Stimulated activated CD8-positive, alpha-beta memory T cell treated with anti-CD3 and anti-CD28 coated beads, Interleukin-7, amount 100 ng/mL, for 4 hours (primary cell): ENCODE measurements around the gene ADARB2.

Source experiments
- DNase-seq, 2 donors: peaks; one replicate each; pipeline ENCODE4 v3.0.0-alpha.2; 2020; ENCODE audit warnings: low read depth in 2 of 2

Gene ADARB2

GRCh38 chr10:1736144-1736971 lies 967 bp downstream of the ADARB2 start:
- DNase-seq = no peak

GRCh38 chr10:1735562-1735961 lies 1.8 kb downstream of the ADARB2 start:
- no peak for DNase-seq

GRCh38 chr10:1734288-1734687 lies 3.0 kb downstream of the ADARB2 start:
- DNase-seq = no peak

GRCh38 chr10:1733720-1734119 lies 3.6 kb downstream of the ADARB2 start:
- no peak for DNase-seq

- no peak for DNase-seq
Observed at GRCh38 chr10:1732564-1732996, 4.7 kb downstream of the ADARB2 start.

- DNase-seq = no peak
Observed at GRCh38 chr10:1731592-1731991, 5.7 kb downstream of the ADARB2 start.

GRCh38 chr10:1729751-1730150 lies 7.6 kb downstream of the ADARB2 start:
- no peak for DNase-seq

- no peak for DNase-seq
Observed at GRCh38 chr10:1726861-1727260, 10.5 kb downstream of the ADARB2 start.

GRCh38 chr10:1724921-1725488 lies 12.3 kb downstream of the ADARB2 start:
- DNase-seq = no peak

GRCh38 chr10:1716839-1717238 lies 20.5 kb downstream of the ADARB2 start:
- DNase-seq = no peak

- no peak for DNase-seq
Observed at GRCh38 chr10:1715821-1716220, 21.5 kb downstream of the ADARB2 start.

- DNase-seq = no peak
Observed at GRCh38 chr10:1712944-1713671, 24.2 kb downstream of the ADARB2 start.

- DNase-seq = no peak
Observed at GRCh38 chr10:1712314-1712713, 25.0 kb downstream of the ADARB2 start.

GRCh38 chr10:1709161-1709560 lies 28.2 kb downstream of the ADARB2 start:
- no peak for DNase-seq

GRCh38 chr10:1708746-1709145 lies 28.6 kb downstream of the ADARB2 start:
- DNase-seq = no peak

- no peak for DNase-seq
Observed at GRCh38 chr10:1706711-1707110, 30.6 kb downstream of the ADARB2 start.

- no peak for DNase-seq
Observed at GRCh38 chr10:1706256-1706655, 31.1 kb downstream of the ADARB2 start.

GRCh38 chr10:1698185-1698584 lies 39.1 kb downstream of the ADARB2 start:
- DNase-seq = no peak

GRCh38 chr10:1696106-1696505 lies 41.2 kb downstream of the ADARB2 start:
- DNase-seq = no peak

GRCh38 chr10:1690086-1690485 lies 47.2 kb downstream of the ADARB2 start:
- no peak for DNase-seq

GRCh38 chr10:1688531-1688930 lies 48.8 kb downstream of the ADARB2 start:
- no peak for DNase-seq

GRCh38 chr10:1687623-1688150 lies 49.6 kb downstream of the ADARB2 start:
- no peak for DNase-seq

- no peak for DNase-seq
Observed at GRCh38 chr10:1687190-1687589, 50.1 kb downstream of the ADARB2 start.
